Right lobe of liver (tissue), 4 donors: ENCODE measurements around the gene INPP5D.

Experiments used
- POLR2A ChIP-seq: fragments of 450-650 bp; IDR thresholded peaks from one replicate; pipeline ENCODE4 v1.6.1; 2017; ENCODE audit warnings: antibody characterized with exemption, mild to moderate bottlenecking
- TF ChIP-seq, protein P1 (sequence below), 4 donors: fragments of 200-600 bp in 3 of 4; fragments of 450-650 bp in 1 of 4; IDR thresholded peaks; one replicate each; pipeline versions ENCODE4 v1.5.1 to v1.8.0; 2016 to 2022; ENCODE audit warnings: antibody characterized with exemption in 4 of 4, mild to moderate bottlenecking in 2 of 4
- donor health status: DM: no; HTN: no; CAD: no.
- donor health status: DM: no; HTN: no; CAD: no.
- donor health status: DM: no; HTN: yes; CAD: no.

DNA sequence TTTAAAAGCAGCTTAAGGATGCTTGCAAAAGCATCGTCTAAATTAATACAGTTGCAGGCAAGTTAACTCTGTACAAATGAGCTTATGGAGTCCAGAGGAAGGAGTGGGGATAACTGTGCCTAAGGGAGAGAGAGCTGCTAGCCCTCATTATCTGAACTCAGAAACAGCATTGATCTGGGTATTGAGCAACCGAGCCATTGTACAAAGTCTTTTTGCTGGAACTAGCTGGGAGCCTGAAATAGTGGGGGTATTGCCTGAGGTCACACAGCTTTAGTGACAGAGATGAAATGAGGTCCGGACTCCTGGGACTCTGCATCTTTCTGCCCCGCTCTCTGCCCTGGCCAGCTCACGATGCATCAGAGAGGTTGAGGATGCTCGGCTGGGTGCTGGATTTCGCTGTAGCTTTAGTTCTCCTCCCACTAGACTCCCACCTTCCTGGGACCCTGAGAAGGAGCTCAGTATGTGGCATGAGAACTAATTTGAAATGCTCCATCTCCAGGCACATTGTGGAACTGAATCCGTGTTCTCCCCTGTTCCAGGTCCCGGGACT, 123.8 kb downstream of the INPP5D start:
- TF ChIP-seq, protein P1, sequence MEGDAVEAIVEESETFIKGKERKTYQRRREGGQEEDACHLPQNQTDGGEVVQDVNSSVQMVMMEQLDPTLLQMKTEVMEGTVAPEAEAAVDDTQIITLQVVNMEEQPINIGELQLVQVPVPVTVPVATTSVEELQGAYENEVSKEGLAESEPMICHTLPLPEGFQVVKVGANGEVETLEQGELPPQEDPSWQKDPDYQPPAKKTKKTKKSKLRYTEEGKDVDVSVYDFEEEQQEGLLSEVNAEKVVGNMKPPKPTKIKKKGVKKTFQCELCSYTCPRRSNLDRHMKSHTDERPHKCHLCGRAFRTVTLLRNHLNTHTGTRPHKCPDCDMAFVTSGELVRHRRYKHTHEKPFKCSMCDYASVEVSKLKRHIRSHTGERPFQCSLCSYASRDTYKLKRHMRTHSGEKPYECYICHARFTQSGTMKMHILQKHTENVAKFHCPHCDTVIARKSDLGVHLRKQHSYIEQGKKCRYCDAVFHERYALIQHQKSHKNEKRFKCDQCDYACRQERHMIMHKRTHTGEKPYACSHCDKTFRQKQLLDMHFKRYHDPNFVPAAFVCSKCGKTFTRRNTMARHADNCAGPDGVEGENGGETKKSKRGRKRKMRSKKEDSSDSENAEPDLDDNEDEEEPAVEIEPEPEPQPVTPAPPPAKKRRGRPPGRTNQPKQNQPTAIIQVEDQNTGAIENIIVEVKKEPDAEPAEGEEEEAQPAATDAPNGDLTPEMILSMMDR (IDR thresholded peaks at IDR 0.05), result no peak
- no peak for TF ChIP-seq POLR2A
